GM19099 (cell line): ENCODE data around the gene ENOPH1.

Experiments used
- POLR2A ChIP-seq: IDR thresholded peaks from 3 replicates; pipeline ENCODE4 v1.6.1; 2011; ENCODE audit warnings: low read depth; ENCODE audit not compliant: insufficient read length; ENCODE audit errors: extremely low read depth

The ENOPH1 gene

GRCh38 chr4:82430193-82430963 lies at the start of gene ENOPH1, which contains the start of gene HNRNPDL:
ENOPH1 (plus strand) TSS chr4:82430590; CDS start chr4:82430830, 240 bp downstream.
HNRNPDL (minus strand) TSS chr4:82430462; CDS start chr4:82429690, 772 bp downstream.
- TF ChIP-seq POLR2A, result peak; percentile 81

GRCh38 chr4:82380831-82381230 lies 49.6 kb upstream of the ENOPH1 start:
- TF ChIP-seq POLR2A, result no peak

GRCh38 chr4:82381235-82381634 lies 49.2 kb upstream of the ENOPH1 start:
- TF ChIP-seq POLR2A, result no peak

- TF ChIP-seq POLR2A, result no peak
Measured at GRCh38 chr4:82381661-82382296, 48.6 kb upstream of the ENOPH1 start.

GRCh38 chr4:82382751-82383150 lies 47.6 kb upstream of the ENOPH1 start:
- no peak for TF ChIP-seq POLR2A

- TF ChIP-seq POLR2A, result no peak
Measured at GRCh38 chr4:82388405-82388804, 42.0 kb upstream of the ENOPH1 start.

- TF ChIP-seq POLR2A, result no peak
Measured at GRCh38 chr4:82394896-82395295, 35.5 kb upstream of the ENOPH1 start.

GRCh38 chr4:82397527-82397926 lies 32.9 kb upstream of the ENOPH1 start:
- TF ChIP-seq POLR2A, result no peak

GRCh38 chr4:82398263-82398662 lies 32.1 kb upstream of the ENOPH1 start:
- no peak for TF ChIP-seq POLR2A

- no peak for TF ChIP-seq POLR2A
Measured at GRCh38 chr4:82401600-82401999, 28.8 kb upstream of the ENOPH1 start.

GRCh38 chr4:82402196-82402775 lies 28.1 kb upstream of the ENOPH1 start:
- TF ChIP-seq POLR2A, result no peak

- TF ChIP-seq POLR2A, result no peak
Measured at GRCh38 chr4:82403725-82404124, 26.7 kb upstream of the ENOPH1 start.

- no peak for TF ChIP-seq POLR2A
Measured at GRCh38 chr4:82415922-82416365, 14.4 kb upstream of the ENOPH1 start.

- no peak for TF ChIP-seq POLR2A
Measured at GRCh38 chr4:82419451-82419850, 10.9 kb upstream of the ENOPH1 start.

GRCh38 chr4:82421796-82422560 lies 8.4 kb upstream of the ENOPH1 start:
- TF ChIP-seq POLR2A, result peak; percentile 20
